Mammary epithelial cell (primary cell): ENCODE measurements around the gene SMAD9.

Source experiments
- EZH2 ChIP-seq: IDR thresholded peaks from 2 replicates; pipeline ENCODE4 v1.6.1; 2012; ENCODE audit warnings: low read length, inconsistent platforms, borderline replicate concordance
- TF ChIP-seq, protein P1 (sequence below), 2 donors: IDR thresholded peaks in 1 of 2; conservative IDR thresholded peaks in 1 of 2; 2 replicates each; pipeline ENCODE4 v1.5.1; 2011 to 2012; ENCODE audit warnings: inconsistent platforms in 2 of 2, low read length in 2 of 2, mild to moderate bottlenecking in 2 of 2, control low read depth in 1 of 2, low read depth in 1 of 2; ENCODE audit not compliant: insufficient read depth in 1 of 2; ENCODE audit errors: extremely low read depth in 1 of 2

DNA sequence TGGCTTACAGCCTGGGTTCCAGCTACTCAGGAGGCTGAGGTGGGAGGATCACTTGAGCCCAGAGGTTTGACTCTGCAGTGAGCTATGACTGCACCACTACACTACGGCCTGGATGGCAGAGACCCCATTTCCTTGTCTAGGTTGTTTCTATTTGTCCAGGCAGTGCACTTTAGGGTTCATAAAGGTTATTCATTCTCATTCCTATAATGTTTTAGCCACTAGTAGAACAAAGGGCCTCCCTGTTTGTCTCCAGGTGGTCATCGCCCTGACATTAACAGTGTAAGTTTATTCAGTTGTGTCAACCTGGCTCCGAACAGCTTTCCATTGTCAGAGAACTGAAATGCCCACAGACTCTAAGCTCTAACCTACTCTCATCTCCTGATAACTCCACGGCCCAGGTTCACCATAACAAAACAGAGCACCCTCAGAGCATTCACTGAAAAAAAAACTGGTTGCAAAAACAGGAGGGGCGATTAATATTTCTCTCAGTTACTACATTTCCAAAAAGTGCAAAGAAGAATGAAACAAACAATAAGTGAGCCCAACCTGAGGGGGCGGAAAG, 37.1 kb downstream of the SMAD9 start:
- TF ChIP-seq, protein P1, sequence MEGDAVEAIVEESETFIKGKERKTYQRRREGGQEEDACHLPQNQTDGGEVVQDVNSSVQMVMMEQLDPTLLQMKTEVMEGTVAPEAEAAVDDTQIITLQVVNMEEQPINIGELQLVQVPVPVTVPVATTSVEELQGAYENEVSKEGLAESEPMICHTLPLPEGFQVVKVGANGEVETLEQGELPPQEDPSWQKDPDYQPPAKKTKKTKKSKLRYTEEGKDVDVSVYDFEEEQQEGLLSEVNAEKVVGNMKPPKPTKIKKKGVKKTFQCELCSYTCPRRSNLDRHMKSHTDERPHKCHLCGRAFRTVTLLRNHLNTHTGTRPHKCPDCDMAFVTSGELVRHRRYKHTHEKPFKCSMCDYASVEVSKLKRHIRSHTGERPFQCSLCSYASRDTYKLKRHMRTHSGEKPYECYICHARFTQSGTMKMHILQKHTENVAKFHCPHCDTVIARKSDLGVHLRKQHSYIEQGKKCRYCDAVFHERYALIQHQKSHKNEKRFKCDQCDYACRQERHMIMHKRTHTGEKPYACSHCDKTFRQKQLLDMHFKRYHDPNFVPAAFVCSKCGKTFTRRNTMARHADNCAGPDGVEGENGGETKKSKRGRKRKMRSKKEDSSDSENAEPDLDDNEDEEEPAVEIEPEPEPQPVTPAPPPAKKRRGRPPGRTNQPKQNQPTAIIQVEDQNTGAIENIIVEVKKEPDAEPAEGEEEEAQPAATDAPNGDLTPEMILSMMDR (conservative IDR thresholded peaks at IDR 0.05 in 1 of 2, IDR thresholded peaks at IDR 0.05 in 1 of 2; ENCODE audit: extremely low read depth in 1 of 2, insufficient read depth in 1 of 2, low read depth in 1 of 2, low read length in 2 of 2) = no peak
- no peak for TF ChIP-seq EZH2
